PC-3 (cell line): ENCODE results near the gene RFXAP. TPM values are rescaled to one million over a fixed set of nuclear protein-coding genes. Genes with fewer than 3 reads are reported as not detected.

Experiments used
- ATAC-seq: fragments of 200-7000 bp; cut with Tn5 transposase; 2 replicates; pipeline ENCODE4 v1.9.1; 2020; ENCODE audit warnings: mild to moderate bottlenecking, moderate library complexity
- BruUV-seq: library from RNA; stranded (reverse); fragments of 400-500 nt; replicated peaks from 2 replicates; lab custom pipeline; 2021; lab: Mats Ljungman, UMichigan
- CTCF ChIA-PET: fragments of 300-600 bp; sonication (Branson Sonifier 250); formaldehyde crosslinking; loops from one replicate; lab custom pipeline; 2022; ENCODE audit warnings: antibody characterized with exemption; lab: Charles Lee
- POLR2A ChIA-PET: fragments of 300-600 bp; sonication (Branson Sonifier 250); formaldehyde crosslinking; loops from one replicate; lab custom pipeline; 2022; ENCODE audit warnings: antibody characterized with exemption; ENCODE audit not compliant: unreplicated experiment; lab: Charles Lee
- DNase-seq: peaks from one replicate; pipeline ENCODE4 v3.0.0-alpha.2; 2015
- H2AFZ ChIP-seq: fragments of 300-600 bp; sonication (generic); 2 replicates; pipeline ENCODE4 v1.6.0; 2016; ENCODE audit warnings: antibody characterized with exemption, low read length
- H3F3A ChIP-seq: fragments of 300-600 bp; sonication (generic); one replicate; pipeline ENCODE4 v1.6.0; 2017; ENCODE audit warnings: antibody characterized with exemption, low read length, control low read depth, mild to moderate bottlenecking; ENCODE audit not compliant: unreplicated experiment
- H3K27ac ChIP-seq: fragments of 300-600 bp; sonication (generic); 2 replicates; pipeline ENCODE4 v1.5.1; 2016; ENCODE audit warnings: mild to moderate bottlenecking, low read length
- H3K27me3 ChIP-seq: fragments of 300-600 bp; sonication (generic); 2 replicates; pipeline ENCODE4 v1.6.1; 2016; ENCODE audit warnings: low read length, mixed read lengths
- H3K36me3 ChIP-seq: fragments of 300-600 bp; sonication (generic); 2 replicates; pipeline ENCODE4 v1.6.1; 2016; ENCODE audit warnings: low read depth, mixed run types, low read length, mixed read lengths
- H3K4me1 ChIP-seq: fragments of 300-600 bp; sonication (generic); 2 replicates; pipeline ENCODE4 v1.5.1; 2016; ENCODE audit warnings: low read length; ENCODE audit not compliant: insufficient read depth
- H3K4me2 ChIP-seq: fragments of 300-600 bp; sonication (generic); 2 replicates; pipeline ENCODE4 v1.6.0; 2016; ENCODE audit warnings: low read length
- H3K4me3 ChIP-seq: fragments of 300-600 bp; sonication (generic); 2 replicates; pipeline ENCODE4 v1.5.1; 2016; ENCODE audit warnings: mild to moderate bottlenecking, low read length, mixed read lengths
- H3K79me2 ChIP-seq: fragments of 300-600 bp; sonication (generic); 2 replicates; pipeline ENCODE4 v1.6.1; 2017; ENCODE audit warnings: low read length, mixed read lengths
- H3K9ac ChIP-seq: fragments of 300-600 bp; sonication (generic); 2 replicates; pipeline ENCODE4 v1.6.0; 2016; ENCODE audit warnings: mild to moderate bottlenecking, low read length
- H3K9me2 ChIP-seq: fragments of 300-600 bp; sonication (generic); replicated peaks from 2 replicates; pipeline ENCODE4 v1.6.1; 2016; ENCODE audit warnings: mixed run types, low read length, mixed read lengths
- H3K9me3 ChIP-seq: fragments of 300-600 bp; sonication (generic); 2 replicates; pipeline ENCODE4 v1.6.1; 2016; ENCODE audit warnings: low read length, mixed read lengths
- H4K20me1 ChIP-seq: fragments of 300-600 bp; sonication (generic); 2 replicates; pipeline ENCODE4 v1.6.1; 2016; ENCODE audit warnings: low read length, mixed read lengths
- CTCF ChIP-seq: fragments of 300-600 bp; sonication (generic); conservative IDR thresholded peaks from 2 replicates; pipeline ENCODE4 v1.5.1; 2017; ENCODE audit warnings: antibody characterized with exemption, low read depth, mild to moderate bottlenecking, low read length
- EZH2 ChIP-seq: fragments of 300-600 bp; sonication (generic); IDR thresholded peaks from one replicate; pipeline ENCODE4 v1.6.1; 2017; ENCODE audit warnings: antibody characterized with exemption, mild to moderate bottlenecking, low read length; ENCODE audit not compliant: unreplicated experiment
- EZH2phosphoT487 ChIP-seq: fragments of 300-600 bp; sonication (generic); IDR thresholded peaks from 2 replicates; pipeline ENCODE4 v1.6.1; 2018; ENCODE audit warnings: mild to moderate bottlenecking, antibody characterized with exemption, low read length, borderline replicate concordance
- intact Hi-C: fragments of 100-400 bp; cut with micrococcal nuclease; formaldehyde crosslinking; loops from 2 replicates; pipeline ENCODE4 v1.9.0; 2023
- total RNA-seq: library from RNA; depleted of rRNA; stranded (reverse); fragments of >200 nt; gene quantifications from 2 replicates; pipeline ENCODE4 v1.2.3, GENCODE V29; 2014; rRNA removed

The RFXAP gene
- total RNA-seq, 1 experiment from 2014 or later = 1.2 TPM

- intact Hi-C loops = no loop called here
- TF ChIP-seq EZH2 = no peak
- TF ChIP-seq CTCF = no peak
- TF ChIP-seq EZH2phosphoT487 = no peak
- DNase-seq (no peak), ATAC-seq (no peak)
- Histone ChIP-seq H3K4me2 (no peak overlapping the region), H3K4me3 (no peak overlapping the region), H2AFZ (no peak overlapping the region), H3K36me3 (no peaks in the 10 kb centered on the region), H3K79me2 (no peaks in the 10 kb centered on the region), H4K20me1 (no peaks in the 10 kb centered on the region), H3K9ac (no peak overlapping the region), H3K27me3 (no peaks in the 10 kb centered on the region), H3K9me3 (no peaks in the 10 kb centered on the region), H3F3A (peaks cover under 1% of the 10 kb centered on the region), H3K9me2 (no peaks in the 10 kb centered on the region), H3K27ac (no peak overlapping the region), H3K4me1 (peaks cover 3% of the 10 kb centered on the region; the same call in 1 of the 2 replicates)
- BruUV-seq = no TSS peak
- ChIA-PET CTCF (no interaction called here), POLR2A (no interaction called here)
Observed at GRCh38 chr13:36875961-36876360, 56.9 kb downstream of the RFXAP start.

Other genes starting within 250 kb of the RFXAP start
- not detected in 2 replicates for gene SERTM1, start 145.2 kb upstream of the RFXAP start, total RNA-seq
- gene SMAD9, start 101.0 kb downstream of the RFXAP start, total RNA-seq = 0.75 and 0.87 TPM in 2 replicates
- gene ALG5, start 180.1 kb downstream of the RFXAP start, total RNA-seq = 17.9 and 19.7 TPM in 2 replicates
- 29.9 and 43.6 TPM in 2 replicates for gene EXOSC8, start 181.6 kb downstream of the RFXAP start, total RNA-seq
- gene SUPT20H, start 240.5 kb downstream of the RFXAP start, total RNA-seq = 16.8 and 18.1 TPM in 2 replicates